GM19395 (cell line): ENCODE data around the gene MRPL23.

ENCODE experiments used
- ATAC-seq: cut with Tn5 transposase; IDR thresholded peaks from one replicate; pipeline ENCODE4 v1.9.1; 2021; ENCODE audit warnings: mild to moderate bottlenecking, moderate library complexity; ENCODE audit not compliant: unreplicated experiment

The MRPL23 gene

GRCh38 chr11:1946812-1947484, at the start of gene MRPL23:
Gene MRPL23 (plus strand): TSS chr11:1947332. CDS start chr11:1947363, 31 bp downstream.
- no peak for ATAC-seq

GRCh38 chr11:1899090-1899489, 48.0 kb upstream of the MRPL23 start:
- no peak for ATAC-seq

- ATAC-seq, result no peak
Measured at GRCh38 chr11:1899686-1900085, 47.4 kb upstream of the MRPL23 start.

- no peak for ATAC-seq
Measured at GRCh38 chr11:1906181-1906580, 41.0 kb upstream of the MRPL23 start.

- ATAC-seq, result no peak
Measured at GRCh38 chr11:1906611-1907423, 40.3 kb upstream of the MRPL23 start.

GRCh38 chr11:1908618-1909017, 38.5 kb upstream of the MRPL23 start:
- no peak for ATAC-seq

GRCh38 chr11:1909524-1909923, 37.6 kb upstream of the MRPL23 start:
- no peak for ATAC-seq

- no peak for ATAC-seq
Measured at GRCh38 chr11:1912289-1912878, 34.7 kb upstream of the MRPL23 start.

GRCh38 chr11:1913271-1914060, 33.7 kb upstream of the MRPL23 start:
- no peak for ATAC-seq

- no peak for ATAC-seq
Measured at GRCh38 chr11:1915795-1916131, 31.4 kb upstream of the MRPL23 start.

GRCh38 chr11:1916132-1916985, 30.8 kb upstream of the MRPL23 start:
- no peak for ATAC-seq

GRCh38 chr11:1916986-1917522, 30.1 kb upstream of the MRPL23 start:
- ATAC-seq, result no peak

GRCh38 chr11:1917523-1918435, 29.4 kb upstream of the MRPL23 start:
- ATAC-seq, result no peak

- no peak for ATAC-seq
Measured at GRCh38 chr11:1918436-1919315, 28.5 kb upstream of the MRPL23 start.

GRCh38 chr11:1919391-1920127, 27.6 kb upstream of the MRPL23 start, which contains the start of gene TNNT3:
Gene TNNT3 (plus strand): TSS chr11:1919703. CDS start chr11:1922875, 3,172 bp downstream.
- no peak for ATAC-seq

GRCh38 chr11:1920128-1920908, 26.8 kb upstream of the MRPL23 start:
- no peak for ATAC-seq
